ENCODE data around the gene RRBP1. TPM values are rescaled to one million over a fixed set of nuclear protein-coding genes. Genes with fewer than 3 reads are reported as not detected.
A peak's percentile ranks its signal among the peaks of the same experiment; 100 is the strongest.

RRBP1 gene
- total RNA-seq, 1 donor = 122 TPM

GRCh38 chr20:17722493-17723300, 40.7 kb upstream of the RRBP1 start:
- H3K4me1 ChIP-seq (ENCODE audit: insufficient read depth, low read length) = no peaks in the 10 kb centered on the region
- no peak overlapping the region for H2AFZ ChIP-seq (ENCODE audit: low read length)
- H3K27me3 ChIP-seq (ENCODE audit: insufficient read depth, low read length) = peaks cover 4% of the 10 kb centered on the region
- H3K4me2 ChIP-seq (ENCODE audit: insufficient read depth, low read length) = no peak overlapping the region
- TF ChIP-seq CTCF (IDR thresholded peaks at IDR 0.05; ENCODE audit: extremely low read depth, low read depth, low read length) = no peak
- no peak for DNase-seq (ENCODE audit: insufficient read length, low spot score, missing footprints)
- H3K4me3 ChIP-seq (ENCODE audit: insufficient read depth, low read length) = no peak overlapping the region
- H4K20me1 ChIP-seq (ENCODE audit: insufficient read depth, low read length) = no peaks in the 10 kb centered on the region
- H3K9me3 ChIP-seq (ENCODE audit: low read depth, low read length) = no peaks in the 10 kb centered on the region
- no peaks in the 10 kb centered on the region for H3K79me2 ChIP-seq (ENCODE audit: insufficient read depth, low read length)
- no peaks in the 10 kb centered on the region for H3K36me3 ChIP-seq (ENCODE audit: insufficient read depth, low read length)
- no peak overlapping the region for H3K27ac ChIP-seq (ENCODE audit: low read depth, low read length)

- Histone ChIP-seq H3K4me2 (ENCODE audit: insufficient read depth, low read length) (no peak overlapping the region), H3K27me3 (ENCODE audit: insufficient read depth, low read length) (peaks cover 4% of the 10 kb centered on the region), H3K36me3 (ENCODE audit: insufficient read depth, low read length) (no peaks in the 10 kb centered on the region), H4K20me1 (ENCODE audit: insufficient read depth, low read length) (no peaks in the 10 kb centered on the region), H3K4me3 (ENCODE audit: insufficient read depth, low read length) (no peak overlapping the region), H3K4me1 (ENCODE audit: insufficient read depth, low read length) (no peaks in the 10 kb centered on the region), H3K9me3 (ENCODE audit: low read depth, low read length) (no peaks in the 10 kb centered on the region), H3K79me2 (ENCODE audit: insufficient read depth, low read length) (no peaks in the 10 kb centered on the region), H2AFZ (ENCODE audit: low read length) (no peak overlapping the region), H3K27ac (ENCODE audit: low read depth, low read length) (no peak overlapping the region)
- TF ChIP-seq CTCF (IDR thresholded peaks at IDR 0.05; ENCODE audit: extremely low read depth, low read depth, low read length) = peak; percentile 28
- DNase-seq (ENCODE audit: insufficient read length, low spot score, missing footprints) = no peak
These were observed 39.9 kb upstream of the RRBP1 start for GRCh38 chr20:17721802-17722486.

DNA sequence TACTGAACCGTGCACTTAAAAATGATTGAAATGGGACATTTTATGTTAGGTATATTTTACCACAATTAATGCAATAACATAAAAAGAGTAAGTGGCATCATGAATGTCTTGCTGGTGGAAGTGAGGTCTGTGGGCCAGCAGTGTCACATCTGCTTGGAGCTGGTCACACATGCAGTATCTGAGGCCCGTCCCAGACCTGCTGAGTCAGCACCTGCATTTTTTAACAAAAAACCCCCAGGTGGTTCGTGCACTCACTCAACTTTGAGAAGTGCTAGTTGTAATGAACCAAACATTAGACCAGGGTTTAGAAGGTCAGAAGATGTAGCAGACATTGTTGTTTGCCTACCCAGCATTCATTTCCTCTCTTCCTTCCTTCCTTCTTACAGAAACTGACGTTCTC, 38.7 kb upstream of the RRBP1 start:
- H4K20me1 ChIP-seq (ENCODE audit: insufficient read depth, low read length) = no peaks in the 10 kb centered on the region
- H3K4me1 ChIP-seq (ENCODE audit: insufficient read depth, low read length) = no peaks in the 10 kb centered on the region
- DNase-seq (ENCODE audit: insufficient read length, low spot score, missing footprints) = no peak
- no peaks in the 10 kb centered on the region for H3K79me2 ChIP-seq (ENCODE audit: insufficient read depth, low read length)
- peaks cover 4% of the 10 kb centered on the region for H3K27me3 ChIP-seq (ENCODE audit: insufficient read depth, low read length)
- no peak overlapping the region for H2AFZ ChIP-seq (ENCODE audit: low read length)
- no peak overlapping the region for H3K27ac ChIP-seq (ENCODE audit: low read depth, low read length)
- no peak for TF ChIP-seq CTCF (IDR thresholded peaks at IDR 0.05; ENCODE audit: extremely low read depth, low read depth, low read length)
- no peak overlapping the region for H3K4me3 ChIP-seq (ENCODE audit: insufficient read depth, low read length)
- H3K9me3 ChIP-seq (ENCODE audit: low read depth, low read length) = no peaks in the 10 kb centered on the region
- no peak overlapping the region for H3K4me2 ChIP-seq (ENCODE audit: insufficient read depth, low read length)
- H3K36me3 ChIP-seq (ENCODE audit: insufficient read depth, low read length) = no peaks in the 10 kb centered on the region

DNA sequence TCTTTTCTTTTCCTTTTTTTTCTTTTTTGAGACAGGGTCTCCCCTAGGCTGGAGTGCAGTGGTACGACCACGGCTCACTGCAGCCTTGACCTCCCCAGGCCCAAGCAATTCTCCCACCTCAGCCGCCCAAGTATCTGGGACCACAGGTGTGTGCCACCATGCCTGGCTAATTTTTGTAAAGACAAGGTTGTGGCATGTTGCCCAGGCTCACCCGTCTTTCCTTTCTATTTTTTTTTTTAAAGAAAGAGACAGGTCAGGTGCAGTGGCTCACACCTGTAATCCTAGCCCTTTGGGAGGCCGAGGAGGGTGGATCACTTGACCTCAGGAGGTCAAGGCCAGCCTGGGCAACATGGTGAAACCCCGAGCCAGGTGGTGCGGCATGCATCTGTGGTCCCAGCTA, 34.3 kb upstream of the RRBP1 start:
- H3K9me3 ChIP-seq (ENCODE audit: low read depth, low read length) = no peaks in the 10 kb centered on the region
- H3K4me1 ChIP-seq (ENCODE audit: insufficient read depth, low read length) = no peaks in the 10 kb centered on the region
- H3K4me3 ChIP-seq (ENCODE audit: insufficient read depth, low read length) = no peak overlapping the region
- H4K20me1 ChIP-seq (ENCODE audit: insufficient read depth, low read length) = no peaks in the 10 kb centered on the region
- no peaks in the 10 kb centered on the region for H3K79me2 ChIP-seq (ENCODE audit: insufficient read depth, low read length)
- TF ChIP-seq CTCF (IDR thresholded peaks at IDR 0.05; ENCODE audit: extremely low read depth, low read depth, low read length) = no peak
- no peak overlapping the region for H2AFZ ChIP-seq (ENCODE audit: low read length)
- H3K4me2 ChIP-seq (ENCODE audit: insufficient read depth, low read length) = no peak overlapping the region
- peaks cover 4% of the 10 kb centered on the region for H3K27me3 ChIP-seq (ENCODE audit: insufficient read depth, low read length)
- DNase-seq (ENCODE audit: insufficient read length, low spot score, missing footprints) = no peak
- H3K27ac ChIP-seq (ENCODE audit: low read depth, low read length) = no peak overlapping the region
- no peaks in the 10 kb centered on the region for H3K36me3 ChIP-seq (ENCODE audit: insufficient read depth, low read length)
